ENCODE measurements around the gene IFI27. TPM values are rescaled to one million over a fixed set of nuclear protein-coding genes. Genes with fewer than 3 reads are reported as not detected.

IFI27 gene
- total and polyA plus RNA-seq, 2 donors (not counting 1 experiment from before 2014, with no cell fraction given), result 0.15 to 0.81 TPM

DNA sequence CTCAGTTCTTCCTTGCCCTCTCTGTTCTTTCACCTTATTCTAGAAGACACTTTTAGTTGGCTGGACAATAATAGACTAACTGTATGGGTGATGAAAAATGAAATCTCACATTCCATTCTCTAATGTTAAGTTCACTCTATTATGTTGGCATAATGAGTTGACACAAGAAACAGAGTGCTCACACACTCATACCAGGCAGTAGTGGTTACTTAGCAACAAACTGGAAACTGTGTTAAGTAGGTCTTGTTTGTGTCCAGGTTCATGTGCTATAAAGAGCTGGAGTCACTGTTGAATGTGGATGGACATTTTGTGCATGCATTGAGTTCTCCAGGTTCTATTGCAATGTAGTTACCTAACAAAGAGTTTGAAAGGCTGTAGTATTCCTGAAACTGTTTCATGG lies 46.7 kb downstream of the IFI27 start:
- DNase-seq (no peak), ATAC-seq (ENCODE audit: low read depth) (no peak)
- Histone ChIP-seq H3K4me1 (ENCODE audit: control insufficient read depth in 2 of 2, insufficient read depth in 2 of 2, low read length in 2 of 2) (no peaks in the 10 kb centered on the region), H3K4me2 (replicated peaks; ENCODE audit: low read depth, low read length, poor library complexity, severe bottlenecking) (no peak overlapping the region), H3K36me3 (replicated peaks in 1 of 2; ENCODE audit: control extremely low read depth in 1 of 2, control insufficient read depth in 1 of 2, extremely low read depth in 1 of 2, insufficient read depth in 2 of 2, low read length in 1 of 2) (no peaks in the 10 kb centered on the region), H4K20me1 (ENCODE audit: control insufficient read depth, insufficient read depth, low read length, poor library complexity, severe bottlenecking) (no peaks in the 10 kb centered on the region), H3K27ac (ENCODE audit: low read length in 2 of 2) (no peak overlapping the region), H3K27me3 (replicated peaks in 1 of 4; ENCODE audit: control extremely low read depth in 1 of 4, control insufficient read depth in 3 of 4, insufficient read depth in 4 of 4, low read length in 3 of 4) (peaks cover 0 to 5% (median 2%) of the 10 kb centered on the region in 4 experiments), H3K9me3 (ENCODE audit: control extremely low read depth in 1 of 3, control insufficient read depth in 2 of 3, insufficient read depth in 1 of 3, low read length in 2 of 3) (peaks cover 0 to 4% (median 0%) of the 10 kb centered on the region in 3 donors), H3K79me2 (ENCODE audit: control insufficient read depth, insufficient read depth, low read length) (no peaks in the 10 kb centered on the region), H2AFZ (ENCODE audit: insufficient read depth, low read depth, low read length, poor library complexity, severe bottlenecking) (no peak overlapping the region), H3K9ac (ENCODE audit: low read length) (no peak overlapping the region), H3K4me3 (ENCODE audit: control extremely low read depth in 1 of 5, extremely low read depth in 1 of 5, insufficient read depth in 1 of 5, low read depth in 2 of 5, low read length in 4 of 5) (no peak overlapping the region)
- Mint-ChIP-seq H3K9me3 (ENCODE audit: insufficient read depth) (no peaks in the 10 kb centered on the region), H3K4me1 (no peaks in the 10 kb centered on the region), H3K27ac (no peak overlapping the region), H3K4me3 (no peak overlapping the region), H3K27me3 (peaks cover 53% of the 10 kb centered on the region)
- intact Hi-C loops (cut with micrococcal nuclease), result no loop called here
- ChIA-PET POLR2A (no interaction called here), CTCF (interaction anchor here (1.0 to 1.3 kb wide), 3 partner anchors 20 to 25 kb away, joined by 3 to 4 read pairs (median 3); no protein-coding TSS in a partner anchor)
- TF ChIP-seq EZH2 (IDR thresholded peaks at IDR 0.05; ENCODE audit: borderline replicate concordance, insufficient read depth, low read depth, low read length, poor library complexity, severe bottlenecking), result no peak
- TF ChIP-seq, protein P1, sequence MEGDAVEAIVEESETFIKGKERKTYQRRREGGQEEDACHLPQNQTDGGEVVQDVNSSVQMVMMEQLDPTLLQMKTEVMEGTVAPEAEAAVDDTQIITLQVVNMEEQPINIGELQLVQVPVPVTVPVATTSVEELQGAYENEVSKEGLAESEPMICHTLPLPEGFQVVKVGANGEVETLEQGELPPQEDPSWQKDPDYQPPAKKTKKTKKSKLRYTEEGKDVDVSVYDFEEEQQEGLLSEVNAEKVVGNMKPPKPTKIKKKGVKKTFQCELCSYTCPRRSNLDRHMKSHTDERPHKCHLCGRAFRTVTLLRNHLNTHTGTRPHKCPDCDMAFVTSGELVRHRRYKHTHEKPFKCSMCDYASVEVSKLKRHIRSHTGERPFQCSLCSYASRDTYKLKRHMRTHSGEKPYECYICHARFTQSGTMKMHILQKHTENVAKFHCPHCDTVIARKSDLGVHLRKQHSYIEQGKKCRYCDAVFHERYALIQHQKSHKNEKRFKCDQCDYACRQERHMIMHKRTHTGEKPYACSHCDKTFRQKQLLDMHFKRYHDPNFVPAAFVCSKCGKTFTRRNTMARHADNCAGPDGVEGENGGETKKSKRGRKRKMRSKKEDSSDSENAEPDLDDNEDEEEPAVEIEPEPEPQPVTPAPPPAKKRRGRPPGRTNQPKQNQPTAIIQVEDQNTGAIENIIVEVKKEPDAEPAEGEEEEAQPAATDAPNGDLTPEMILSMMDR (IDR thresholded peaks at IDR 0.05), result no peak

DNA sequence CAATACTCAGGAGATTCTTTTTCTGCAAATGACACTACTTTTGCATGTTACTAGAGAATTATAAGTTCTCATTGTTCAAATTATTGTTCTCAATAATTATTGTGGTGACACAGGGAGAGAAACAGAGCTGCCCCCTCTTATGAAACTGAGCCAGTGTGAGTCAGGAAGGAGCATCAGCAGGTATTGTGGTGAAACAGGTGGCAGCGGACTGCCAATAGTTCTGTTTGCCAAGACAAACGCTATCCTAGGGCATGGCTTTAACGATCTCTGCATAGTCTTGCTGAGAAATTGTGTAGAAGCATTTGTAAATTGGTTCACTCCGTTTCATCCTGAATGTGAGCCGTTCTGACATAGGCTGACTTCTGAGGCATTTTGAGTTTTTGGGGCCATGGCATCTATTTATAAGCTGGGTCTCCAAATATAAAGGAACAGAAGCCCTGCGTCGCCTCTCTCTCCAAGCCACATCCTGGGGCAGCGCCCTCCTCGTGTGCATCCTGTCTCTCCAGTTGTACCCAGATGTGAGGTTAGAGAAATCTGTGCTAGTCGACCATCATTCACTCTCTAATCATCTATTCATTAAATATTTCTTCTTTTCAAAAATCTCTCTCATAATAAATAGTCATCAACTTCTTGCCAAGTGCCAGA lies 47.8 kb downstream of the IFI27 start:
- Mint-ChIP-seq H3K27ac (no peak overlapping the region), H3K4me1 (no peaks in the 10 kb centered on the region)
- 43% methylated on average over 4 of the region's 10 CpGs for WGBS (ENCODE audit: insufficient coverage)

More for the DNA sequence above, 47.8 kb downstream of the IFI27 start:
- DNase-seq (no peak), ATAC-seq (ENCODE audit: low read depth) (no peak)
- peaks cover 0 to 4% (median 0%) of the 10 kb centered on the region in 4 experiments for H3K27me3 ChIP-seq (replicated peaks in 1 of 4; ENCODE audit: control extremely low read depth in 1 of 4, control insufficient read depth in 3 of 4, insufficient read depth in 4 of 4, low read length in 3 of 4)
- H3K4me1 ChIP-seq (ENCODE audit: control insufficient read depth in 2 of 2, insufficient read depth in 2 of 2, low read length in 2 of 2), result no peaks in the 10 kb centered on the region
- ChIA-PET POLR2A (no interaction called here), CTCF (no interaction called here)
- intact Hi-C loops (cut with micrococcal nuclease), result no loop called here
- H3K9ac ChIP-seq (ENCODE audit: low read length), result no peak overlapping the region
- H3K4me2 ChIP-seq (replicated peaks; ENCODE audit: low read depth, low read length, poor library complexity, severe bottlenecking), result no peak overlapping the region
- peaks cover 0 to 4% (median 0%) of the 10 kb centered on the region in 3 donors for H3K9me3 ChIP-seq (ENCODE audit: control extremely low read depth in 1 of 3, control insufficient read depth in 2 of 3, insufficient read depth in 1 of 3, low read length in 2 of 3)
- Mint-ChIP-seq H3K27me3 (peaks cover 43% of the 10 kb centered on the region), H3K4me3 (no peak overlapping the region), H3K9me3 (ENCODE audit: insufficient read depth) (no peaks in the 10 kb centered on the region)
- no peaks in the 10 kb centered on the region for H3K79me2 ChIP-seq (ENCODE audit: control insufficient read depth, insufficient read depth, low read length)
- no peaks in the 10 kb centered on the region for H3K36me3 ChIP-seq (replicated peaks in 1 of 2; ENCODE audit: control extremely low read depth in 1 of 2, control insufficient read depth in 1 of 2, extremely low read depth in 1 of 2, insufficient read depth in 2 of 2, low read length in 1 of 2)
- TF ChIP-seq, protein P1 (IDR thresholded peaks at IDR 0.05), result no peak
- no peak for TF ChIP-seq EZH2 (IDR thresholded peaks at IDR 0.05; ENCODE audit: borderline replicate concordance, insufficient read depth, low read depth, low read length, poor library complexity, severe bottlenecking)
- H2AFZ ChIP-seq (ENCODE audit: insufficient read depth, low read depth, low read length, poor library complexity, severe bottlenecking), result no peak overlapping the region
- H4K20me1 ChIP-seq (ENCODE audit: control insufficient read depth, insufficient read depth, low read length, poor library complexity, severe bottlenecking), result no peaks in the 10 kb centered on the region
- no peak overlapping the region for H3K27ac ChIP-seq (ENCODE audit: low read length in 2 of 2)
- no peak overlapping the region for H3K4me3 ChIP-seq (ENCODE audit: control extremely low read depth in 1 of 5, extremely low read depth in 1 of 5, insufficient read depth in 1 of 5, low read depth in 2 of 5, low read length in 4 of 5)

Measured in B cell (primary cell).